ENCODE data around the gene NRM.

- TF ChIP-seq EZH2 (IDR thresholded peaks at IDR 0.05; ENCODE audit: borderline replicate concordance, low read depth, low read length, severe bottlenecking) = no peak
- no peak for TF ChIP-seq CTCF (IDR thresholded peaks at IDR 0.05; ENCODE audit: borderline replicate concordance, extremely low read depth, low read length, poor library complexity, severe bottlenecking)
Measured at GRCh38 chr6:30700340-30700739, 9.6 kb upstream of the NRM start.
